K562 (cell line): Measurements from ENCODE around the gene CYB5B. TPM values are rescaled to one million over a fixed set of nuclear protein-coding genes. Genes with fewer than 3 reads are reported as not detected.

Experiments
- ARID3B ChIP-seq: fragments of 250-450 bp; sonication (Bioruptor Pico); IDR thresholded peaks from 2 replicates; pipeline ENCODE4 v1.4.0; 2020; ENCODE audit warnings: borderline replicate concordance
- ATF2 ChIP-seq: sonication (generic); formaldehyde crosslinking; IDR thresholded peaks from 2 replicates; pipeline ENCODE4 v1.8.1; 2022; ENCODE audit warnings: missing genetic modification reagents
- GABPB1 ChIP-seq: sonication (generic); formaldehyde crosslinking; IDR thresholded peaks from 2 replicates; pipeline ENCODE4 v1.8.0; 2022; ENCODE audit warnings: mild to moderate bottlenecking, missing genetic modification reagents
- HDAC1 ChIP-seq, 2 experiments: fragments of 450-650 bp; IDR thresholded peaks; 2 replicates each; pipeline ENCODE4 v1.6.1; 2016 to 2017; ENCODE audit warnings: inconsistent platforms in 1 of 2, mild to moderate bottlenecking in 1 of 2, moderate library complexity in 1 of 2
- HMGN3 ChIP-seq: IDR thresholded peaks from 2 replicates; pipeline ENCODE4 v1.6.1; 2011; ENCODE audit warnings: borderline replicate concordance, low read depth, mild to moderate bottlenecking, mixed read lengths, low read length; ENCODE audit not compliant: insufficient read length; ENCODE audit errors: extremely low read depth
- HNRNPLL ChIP-seq: fragments of 200-400 bp; formaldehyde crosslinking; IDR thresholded peaks from 2 replicates; pipeline ENCODE4 v1.6.1; 2017; ENCODE audit warnings: low read length, low read depth, mild to moderate bottlenecking; ENCODE audit not compliant: poor library complexity, severe bottlenecking
- MECOM ChIP-seq: fragments of 250-450 bp; sonication (Bioruptor Pico); IDR thresholded peaks from 2 replicates; pipeline ENCODE4 v1.8.0; 2022; ENCODE audit warnings: inconsistent platforms
- MEIS2 ChIP-seq: fragments of 450-650 bp; IDR thresholded peaks from 2 replicates; pipeline ENCODE4 v1.6.1; 2014; ENCODE audit warnings: mild to moderate bottlenecking; ENCODE audit not compliant: partially characterized antibody
- MIER1 ChIP-seq: fragments of 450-650 bp; IDR thresholded peaks from 2 replicates; pipeline ENCODE4 v1.6.1; 2016; ENCODE audit warnings: antibody characterized with exemption, mild to moderate bottlenecking, low read depth
- PHF20 ChIP-seq: fragments of 450-650 bp; IDR thresholded peaks from 2 replicates; pipeline ENCODE4 v1.6.1; 2018; ENCODE audit not compliant: partially characterized antibody
- POU5F1 ChIP-seq: fragments of 150-350 bp; IDR thresholded peaks from 2 replicates; pipeline ENCODE4 v1.6.1; 2014; ENCODE audit warnings: borderline replicate concordance, low read length, low read depth, mild to moderate bottlenecking; ENCODE audit not compliant: partially characterized antibody
- SAP30 ChIP-seq: fragments of 200-600 bp; sonication (generic); IDR thresholded peaks from 2 replicates; pipeline ENCODE4 v1.6.1; 2012; ENCODE audit warnings: borderline replicate concordance, low read depth, mild to moderate bottlenecking, moderate library complexity, low read length, control low read depth, inconsistent platforms; ENCODE audit not compliant: insufficient read depth, poor library complexity, severe bottlenecking
- SFPQ ChIP-seq: fragments of 200-400 bp; formaldehyde crosslinking; IDR thresholded peaks from 2 replicates; pipeline ENCODE4 v1.6.1; 2017; ENCODE audit warnings: mild to moderate bottlenecking, low read depth, low read length, moderate library complexity
- XRCC5 ChIP-seq: fragments of 200-400 bp; formaldehyde crosslinking; IDR thresholded peaks from 2 replicates; pipeline ENCODE4 v1.6.1; 2017; ENCODE audit warnings: low read depth, mild to moderate bottlenecking, low read length
- ZBTB2 ChIP-seq: fragments of 450-650 bp; IDR thresholded peaks from 2 replicates; pipeline ENCODE4 v1.6.1; 2016; ENCODE audit warnings: antibody characterized with exemption
- ZNF146 ChIP-seq: IDR thresholded peaks from one replicate; pipeline ENCODE4 v1.6.1; 2018; ENCODE audit warnings: missing compliant biosample characterization; ENCODE audit not compliant: unreplicated experiment
- ZNF274 ChIP-seq: IDR thresholded peaks from 2 replicates; pipeline ENCODE4 v1.6.1; 2011; ENCODE audit warnings: low read depth, mild to moderate bottlenecking, low read length, moderate library complexity, borderline replicate concordance
- ZNF282 ChIP-seq: sonication (generic); formaldehyde crosslinking; IDR thresholded peaks from 2 replicates; pipeline ENCODE4 v1.8.1; 2023; ENCODE audit warnings: missing genetic modification reagents
- polyA plus RNA-seq, 8 experiments: library from polyadenylated mRNA; depleted of rRNA in 4 of 8; stranded (reverse) in 5 of 8; unstranded in 3 of 8; fragments of >200 nt; fragmentation: Nextera tagmentation in 2 of 8; fragmentation: Illumina TruSeq in 1 of 8; extraction: Ambion mirVana in 2 of 8; extraction: Trizol in 1 of 8; gene quantifications; 2 replicates each; pipeline versions ENCODE4 v1.2.1 to v1.2.3, GENCODE V29; 2011 to 2014; ENCODE audit warnings: inconsistent platforms in 1 of 8, missing spikeins in 1 of 8
- total RNA-seq, 7 experiments: library from RNA; depleted of rRNA in 6 of 7; stranded (reverse); fragments of >200 nt in 6 of 7; fragmentation: Illumina TruSeq in 2 of 7; extraction: Trizol in 2 of 7; gene quantifications; 2 replicates each; pipeline versions ENCODE4 v1.2.1 to v1.2.3, GENCODE V29; 2011 to 2021; ENCODE audit warnings: low replicate concordance in 1 of 7

CYB5B gene
- total and polyA plus RNA-seq, 9 of the 15 experiments (the other 6 are each of a cell fraction or from before 2014, with no cell fraction given): 29.9 to 274 (median 136) TPM

- TF ChIP-seq GABPB1 (CRISPR knock-in tag) (peak; percentile 72; the same call in 1 of the 2 replicates), ZBTB2 (no peak), SFPQ (no peak), PHF20 (peak; percentile 92), ARID3B (CRISPR knock-in tag) (no peak), SAP30 (peak; percentile 64), ZNF146 (no peak), MEIS2 (peak; percentile 89), ZNF274 (no peak), ATF2 (CRISPR knock-in tag) (peak; percentile 35; the same call in 1 of the 2 replicates), HDAC1 (IDR thresholded peaks at IDR 0.05) (peak in 1 of 2 experiments; percentile 88; a peak in 2 of 4 replicates), ZNF282 (CRISPR knock-in tag) (no peak), MECOM (CRISPR knock-in tag) (no peak), MIER1 (0 out of 2 replicates have a peak, but pooled peaks have one; percentile 30), XRCC5 (no peak), POU5F1 (peak; percentile 69), HMGN3 (no peak), HNRNPLL (peak; percentile 76)
Measured at GRCh38 chr16:69424053-69424934, at the start of gene CYB5B (continued).
